HG02938 (cell line): Measurements from ENCODE around the gene XIRP2.

ENCODE experiments used
- ATAC-seq: cut with Tn5 transposase; IDR thresholded peaks from one replicate; pipeline ENCODE4 v1.9.1; 2021; ENCODE audit warnings: mild to moderate bottlenecking, moderate library complexity; ENCODE audit not compliant: unreplicated experiment

Gene XIRP2

GRCh38 chr2:167133614-167134013, 245.3 kb downstream of the XIRP2 start:
- ATAC-seq: no peak

- ATAC-seq: no peak
These were observed 246.2 kb downstream of the XIRP2 start for GRCh38 chr2:167134381-167135072.

GRCh38 chr2:167135706-167136105, 247.4 kb downstream of the XIRP2 start:
- no peak for ATAC-seq

- ATAC-seq: no peak
These were observed 248.8 kb downstream of the XIRP2 start for GRCh38 chr2:167136879-167137596.

- ATAC-seq: no peak
These were observed 252.1 kb downstream of the XIRP2 start for GRCh38 chr2:167140330-167140729.

- no peak for ATAC-seq
These were observed 252.5 kb downstream of the XIRP2 start for GRCh38 chr2:167140767-167141166.

- no peak for ATAC-seq
These were observed 254.3 kb downstream of the XIRP2 start for GRCh38 chr2:167142554-167142953.

GRCh38 chr2:167144179-167144898, 256.1 kb downstream of the XIRP2 start:
- no peak for ATAC-seq

GRCh38 chr2:167147271-167147941, 259.1 kb downstream of the XIRP2 start:
- ATAC-seq: no peak

- no peak for ATAC-seq
These were observed 263.6 kb downstream of the XIRP2 start for GRCh38 chr2:167151894-167152293.

- ATAC-seq: no peak
These were observed 269.2 kb downstream of the XIRP2 start for GRCh38 chr2:167157523-167157922.

GRCh38 chr2:167177196-167177595, 288.9 kb downstream of the XIRP2 start:
- ATAC-seq: no peak

GRCh38 chr2:167181134-167181533, 292.9 kb downstream of the XIRP2 start:
- ATAC-seq: no peak

- ATAC-seq: no peak
These were observed 293.4 kb downstream of the XIRP2 start for GRCh38 chr2:167181688-167182087.

GRCh38 chr2:167182403-167182802, 294.1 kb downstream of the XIRP2 start:
- no peak for ATAC-seq

GRCh38 chr2:167183931-167184330, 295.7 kb downstream of the XIRP2 start:
- ATAC-seq: no peak

GRCh38 chr2:167186465-167186864, 298.2 kb downstream of the XIRP2 start:
- ATAC-seq: no peak

- no peak for ATAC-seq
These were observed 298.9 kb downstream of the XIRP2 start for GRCh38 chr2:167187049-167187727.

- ATAC-seq: no peak
These were observed 300.0 kb downstream of the XIRP2 start for GRCh38 chr2:167187978-167188967.

GRCh38 chr2:167190053-167190452, 301.8 kb downstream of the XIRP2 start:
- no peak for ATAC-seq
